ENCODE results near the gene TSPAN10. TPM values are rescaled to one million over a fixed set of nuclear protein-coding genes. Genes with fewer than 3 reads are reported as not detected.

Gene TSPAN10
- total RNA-seq, 1 experiment from 2014 or later: 4.0 TPM

DNA sequence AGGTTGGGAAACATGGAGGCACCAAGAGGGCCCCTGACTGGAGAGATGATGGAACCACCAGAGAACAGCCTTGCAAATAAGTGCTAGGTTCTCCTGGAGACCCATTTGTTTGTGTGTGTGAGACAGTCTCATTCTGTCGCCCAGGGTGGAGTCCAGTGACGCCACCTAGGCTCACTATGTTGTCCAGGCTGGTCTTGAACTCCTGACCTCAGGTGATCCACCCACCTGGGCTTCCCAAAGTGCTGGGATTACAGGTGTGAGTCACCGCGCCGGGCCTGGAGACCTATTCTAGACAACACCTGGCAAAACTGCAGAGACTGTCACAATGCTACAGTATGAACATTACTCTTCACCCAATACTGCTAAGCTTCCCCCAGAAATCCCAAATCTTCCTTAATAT is 1.6 kb upstream of the TSPAN10 start:
- Mint-ChIP-seq H3K27ac (ENCODE audit: unreplicated experiment) (peak overlapping the region; percentile 89), H3K9me3 (ENCODE audit: unreplicated experiment) (no peaks in the 10 kb centered on the region), H3K4me1 (ENCODE audit: low read depth, unreplicated experiment) (no peaks in the 10 kb centered on the region), H3K4me3 (ENCODE audit: unreplicated experiment) (peak overlapping the region; percentile 88), H3K36me3 (ENCODE audit: insufficient read depth, unreplicated experiment) (peaks cover 46% of the 10 kb centered on the region), H3K27me3 (ENCODE audit: insufficient read depth, unreplicated experiment) (no peaks in the 10 kb centered on the region)
- Histone ChIP-seq H3K27me3 (replicated peaks; ENCODE audit: control insufficient read depth, insufficient read depth, low read length) (no peaks in the 10 kb centered on the region), H3K4me3 (ENCODE audit: low read depth, low read length) (peak overlapping the region; percentile 90), H3K4me1 (peaks cover 9% of the 10 kb centered on the region; the same call in 1 of the 2 replicates), H3K36me3 (ENCODE audit: control insufficient read depth, insufficient read depth, low read length) (no peaks in the 10 kb centered on the region), H3K9me3 (no peaks in the 10 kb centered on the region)
- CTCF ChIA-PET: no interaction called here
- TF ChIP-seq, protein P1, sequence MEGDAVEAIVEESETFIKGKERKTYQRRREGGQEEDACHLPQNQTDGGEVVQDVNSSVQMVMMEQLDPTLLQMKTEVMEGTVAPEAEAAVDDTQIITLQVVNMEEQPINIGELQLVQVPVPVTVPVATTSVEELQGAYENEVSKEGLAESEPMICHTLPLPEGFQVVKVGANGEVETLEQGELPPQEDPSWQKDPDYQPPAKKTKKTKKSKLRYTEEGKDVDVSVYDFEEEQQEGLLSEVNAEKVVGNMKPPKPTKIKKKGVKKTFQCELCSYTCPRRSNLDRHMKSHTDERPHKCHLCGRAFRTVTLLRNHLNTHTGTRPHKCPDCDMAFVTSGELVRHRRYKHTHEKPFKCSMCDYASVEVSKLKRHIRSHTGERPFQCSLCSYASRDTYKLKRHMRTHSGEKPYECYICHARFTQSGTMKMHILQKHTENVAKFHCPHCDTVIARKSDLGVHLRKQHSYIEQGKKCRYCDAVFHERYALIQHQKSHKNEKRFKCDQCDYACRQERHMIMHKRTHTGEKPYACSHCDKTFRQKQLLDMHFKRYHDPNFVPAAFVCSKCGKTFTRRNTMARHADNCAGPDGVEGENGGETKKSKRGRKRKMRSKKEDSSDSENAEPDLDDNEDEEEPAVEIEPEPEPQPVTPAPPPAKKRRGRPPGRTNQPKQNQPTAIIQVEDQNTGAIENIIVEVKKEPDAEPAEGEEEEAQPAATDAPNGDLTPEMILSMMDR (IDR thresholded peaks at IDR 0.05; ENCODE audit: insufficient read depth in 1 of 2, low read depth in 1 of 2, low read length in 1 of 2, severe bottlenecking in 1 of 2, unreplicated experiment in 1 of 2): no peak
- intact Hi-C loops (cut with micrococcal nuclease; ENCODE audit: unreplicated experiment): no loop called here
- TSS peak; percentile 64 for BruUV-seq (replicated peaks)
- POLR2A ChIA-PET: no interaction called here
- peak in 1 of 2 experiments; percentile 23 for DNase-seq

DNA sequence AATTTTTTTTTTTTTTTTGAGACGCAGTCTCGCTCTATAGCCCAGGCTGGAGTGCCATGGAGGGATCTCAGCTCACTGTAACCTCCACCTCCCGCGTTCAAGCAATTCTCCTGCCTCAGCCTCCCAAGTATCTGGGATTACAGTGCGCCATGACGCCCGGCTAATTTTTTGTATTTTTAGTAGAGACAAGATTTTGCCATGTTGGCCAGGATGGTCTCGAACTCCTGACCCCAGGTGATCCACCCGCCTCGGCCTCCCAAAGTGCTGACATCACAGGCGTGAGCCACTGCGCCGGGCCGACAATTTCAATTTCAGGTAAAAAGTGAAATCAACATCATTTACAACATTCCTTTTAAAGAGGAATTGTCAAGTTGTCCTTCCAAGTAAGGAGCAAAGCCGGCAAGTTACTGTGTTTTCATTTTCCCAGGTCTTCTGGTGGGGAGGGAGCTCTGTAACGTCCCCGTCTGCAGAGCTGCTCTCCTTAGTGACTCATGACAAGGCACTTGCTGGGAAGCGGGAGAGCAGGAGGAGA is 957 bp upstream of the TSPAN10 start:
- Histone ChIP-seq H3K27me3 (replicated peaks; ENCODE audit: control insufficient read depth, insufficient read depth, low read length) (no peaks in the 10 kb centered on the region), H3K9me3 (no peaks in the 10 kb centered on the region), H3K36me3 (ENCODE audit: control insufficient read depth, insufficient read depth, low read length) (no peaks in the 10 kb centered on the region), H3K4me3 (ENCODE audit: low read depth, low read length) (peak overlapping the region; percentile 90), H3K4me1 (peaks cover 9% of the 10 kb centered on the region; the same call in 1 of the 2 replicates)
- Mint-ChIP-seq H3K36me3 (ENCODE audit: insufficient read depth, unreplicated experiment) (peaks cover 41% of the 10 kb centered on the region), H3K4me1 (ENCODE audit: low read depth, unreplicated experiment) (no peaks in the 10 kb centered on the region), H3K9me3 (ENCODE audit: unreplicated experiment) (no peaks in the 10 kb centered on the region), H3K27me3 (ENCODE audit: insufficient read depth, unreplicated experiment) (no peaks in the 10 kb centered on the region), H3K27ac (ENCODE audit: unreplicated experiment) (peak overlapping the region; percentile 89), H3K4me3 (ENCODE audit: unreplicated experiment) (peak overlapping the region; percentile 88)
- intact Hi-C loops (cut with micrococcal nuclease; ENCODE audit: unreplicated experiment): no loop called here
- BruUV-seq (replicated peaks): no TSS peak
- ChIA-PET CTCF (interaction anchor here (0.7 kb wide), 1 partner anchor 159 kb away, joined by 3 read pairs; no protein-coding TSS in a partner anchor), POLR2A (interaction anchor here (0.6 kb wide), 1 partner anchor 970 kb away, joined by 3 read pairs; no protein-coding TSS in a partner anchor)
- DNase-seq: peak in 1 of 2 experiments; percentile 8
- TF ChIP-seq, protein P1 (IDR thresholded peaks at IDR 0.05; ENCODE audit: insufficient read depth in 1 of 2, low read depth in 1 of 2, low read length in 1 of 2, severe bottlenecking in 1 of 2, unreplicated experiment in 1 of 2): no peak

DNA sequence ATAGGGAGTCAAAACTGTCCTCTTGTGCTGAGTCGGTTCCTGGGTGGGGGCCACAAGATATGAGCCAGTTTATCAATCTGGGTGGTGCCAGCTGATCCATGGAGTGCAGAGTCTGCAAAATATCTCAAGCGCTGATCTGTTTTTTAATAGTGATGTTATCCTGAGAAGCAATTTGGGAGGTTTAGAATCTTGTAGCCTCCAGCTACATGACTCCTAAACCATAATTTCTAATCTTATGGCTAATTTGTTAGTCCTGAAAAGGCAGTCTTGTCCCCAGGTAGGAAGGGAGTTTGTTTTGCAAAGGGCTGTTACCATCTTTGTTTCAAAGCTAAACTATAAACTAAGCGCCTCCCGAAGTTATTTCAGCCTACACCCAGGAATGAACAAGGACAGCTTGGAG is 1.7 kb downstream of the TSPAN10 start:
- H3K27me3 Mint-ChIP-seq (ENCODE audit: insufficient read depth, unreplicated experiment): no peaks in the 10 kb centered on the region
- TF ChIP-seq, protein P1 (IDR thresholded peaks at IDR 0.05; ENCODE audit: insufficient read depth in 1 of 2, low read depth in 1 of 2, low read length in 1 of 2, severe bottlenecking in 1 of 2, unreplicated experiment in 1 of 2): no peak
- DNase-seq: no peak
- no peaks in the 10 kb centered on the region for H3K27me3 ChIP-seq (replicated peaks; ENCODE audit: control insufficient read depth, insufficient read depth, low read length)
- no peak overlapping the region for H3K27ac Mint-ChIP-seq (ENCODE audit: unreplicated experiment)
- POLR2A ChIA-PET: interaction anchor here (0.6 kb wide), 1 partner anchor 62 kb away, joined by 3 read pairs; no protein-coding TSS in a partner anchor
- peaks cover 20% of the 10 kb centered on the region for H3K36me3 Mint-ChIP-seq (ENCODE audit: insufficient read depth, unreplicated experiment)
- no TSS peak for BruUV-seq (replicated peaks)
- intact Hi-C loops (cut with micrococcal nuclease; ENCODE audit: unreplicated experiment): no loop called here
- CTCF ChIA-PET: no interaction called here
- H3K4me1 ChIP-seq: peaks cover 9% of the 10 kb centered on the region; the same call in 1 of the 2 replicates
- no peaks in the 10 kb centered on the region for H3K36me3 ChIP-seq (ENCODE audit: control insufficient read depth, insufficient read depth, low read length)
- H3K4me3 ChIP-seq (ENCODE audit: low read depth, low read length): no peak overlapping the region
- H3K9me3 Mint-ChIP-seq (ENCODE audit: unreplicated experiment): no peaks in the 10 kb centered on the region
- H3K9me3 ChIP-seq: no peaks in the 10 kb centered on the region
- H3K4me1 Mint-ChIP-seq (ENCODE audit: low read depth, unreplicated experiment): no peaks in the 10 kb centered on the region
- no peak overlapping the region for H3K4me3 Mint-ChIP-seq (ENCODE audit: unreplicated experiment)

Data from Caco-2 (cell line).